Retinal pigment epithelial cell (primary cell): ENCODE measurements around the gene PKIG.
A peak's percentile ranks its signal among the peaks of the same experiment; 100 is the strongest.

ENCODE experiments used
- DNase-seq: peaks from one replicate; pipeline ENCODE4 v3.0.0-alpha.2; 2010; ENCODE audit warnings: low read depth
- H3K4me3 ChIP-seq: 2 replicates; pipeline ENCODE4 v1.5.1; 2011; ENCODE audit warnings: mild to moderate bottlenecking, low read length, control low read depth, moderate library complexity
- TF ChIP-seq, protein P1 (sequence below): conservative IDR thresholded peaks from 2 replicates; pipeline ENCODE4 v1.5.1; 2011; ENCODE audit warnings: low read depth, low read length, control low read depth, inconsistent platforms

PKIG gene

DNA sequence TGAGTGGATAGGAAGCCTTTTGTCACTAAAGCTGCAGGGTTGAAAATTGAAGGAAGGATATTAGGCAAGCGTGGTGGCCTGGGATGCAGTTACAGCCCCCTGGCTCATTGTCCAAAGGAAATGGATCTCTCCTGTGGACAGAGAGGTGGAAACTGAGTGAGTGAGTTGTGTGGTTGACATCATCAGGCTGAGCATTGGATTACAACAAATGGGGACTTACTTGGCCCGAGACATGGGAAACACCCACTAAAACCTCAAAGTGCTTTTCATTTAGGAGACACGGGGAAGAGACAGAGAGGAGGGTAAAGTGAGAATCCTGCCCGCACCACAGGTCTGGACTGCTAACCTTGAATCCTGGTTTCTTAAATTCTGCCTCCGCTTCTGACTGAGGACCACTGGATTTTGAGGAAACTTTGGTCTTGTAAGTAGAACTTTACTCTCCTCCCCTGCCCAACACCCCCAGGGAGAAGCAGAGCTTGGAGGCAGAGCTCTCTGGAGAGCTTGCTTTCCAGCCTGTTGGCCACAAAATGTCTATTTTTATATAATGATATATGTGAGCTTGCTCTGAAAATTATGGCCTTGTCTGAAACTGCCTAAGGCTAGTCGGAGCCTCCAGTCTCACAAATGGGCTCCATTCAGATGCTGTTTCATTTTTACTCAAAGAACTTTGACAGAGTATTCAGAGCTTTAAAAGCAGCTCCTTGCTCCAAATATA is at the start of gene PKIG:
TSS of gene PKIG (plus strand) at position 269 of the 715 bp plus-strand sequence. CDS start 31,978 bp downstream, outside the sequence.
- no peak for DNase-seq

DNA sequence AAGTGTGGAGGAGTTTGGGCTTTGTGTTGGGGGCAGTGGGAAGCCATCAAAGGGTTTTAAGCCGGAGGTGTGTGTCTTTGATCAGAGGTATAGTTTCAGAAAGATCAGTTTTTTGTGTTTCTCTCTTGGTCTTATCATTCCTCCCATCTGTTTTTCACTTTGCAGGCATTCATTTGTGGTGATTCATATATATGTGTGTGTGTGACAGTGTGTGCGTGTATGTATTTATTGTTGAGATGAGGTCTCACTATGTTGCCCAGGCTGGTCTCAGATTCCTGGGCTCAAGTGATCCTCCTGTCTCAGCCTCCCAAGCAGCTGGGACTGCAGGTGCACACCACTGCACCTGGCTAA is 49.4 kb upstream of the PKIG start:
- peak overlapping the region; percentile 77 for H3K4me3 ChIP-seq
- DNase-seq = no peak
- TF ChIP-seq, protein P1, sequence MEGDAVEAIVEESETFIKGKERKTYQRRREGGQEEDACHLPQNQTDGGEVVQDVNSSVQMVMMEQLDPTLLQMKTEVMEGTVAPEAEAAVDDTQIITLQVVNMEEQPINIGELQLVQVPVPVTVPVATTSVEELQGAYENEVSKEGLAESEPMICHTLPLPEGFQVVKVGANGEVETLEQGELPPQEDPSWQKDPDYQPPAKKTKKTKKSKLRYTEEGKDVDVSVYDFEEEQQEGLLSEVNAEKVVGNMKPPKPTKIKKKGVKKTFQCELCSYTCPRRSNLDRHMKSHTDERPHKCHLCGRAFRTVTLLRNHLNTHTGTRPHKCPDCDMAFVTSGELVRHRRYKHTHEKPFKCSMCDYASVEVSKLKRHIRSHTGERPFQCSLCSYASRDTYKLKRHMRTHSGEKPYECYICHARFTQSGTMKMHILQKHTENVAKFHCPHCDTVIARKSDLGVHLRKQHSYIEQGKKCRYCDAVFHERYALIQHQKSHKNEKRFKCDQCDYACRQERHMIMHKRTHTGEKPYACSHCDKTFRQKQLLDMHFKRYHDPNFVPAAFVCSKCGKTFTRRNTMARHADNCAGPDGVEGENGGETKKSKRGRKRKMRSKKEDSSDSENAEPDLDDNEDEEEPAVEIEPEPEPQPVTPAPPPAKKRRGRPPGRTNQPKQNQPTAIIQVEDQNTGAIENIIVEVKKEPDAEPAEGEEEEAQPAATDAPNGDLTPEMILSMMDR = no peak

More for the DNA sequence above, at the start of gene PKIG:
- TF ChIP-seq, protein P1 = no peak
- H3K4me3 ChIP-seq = peak within 1 kb of the TSS; percentile 17

DNA sequence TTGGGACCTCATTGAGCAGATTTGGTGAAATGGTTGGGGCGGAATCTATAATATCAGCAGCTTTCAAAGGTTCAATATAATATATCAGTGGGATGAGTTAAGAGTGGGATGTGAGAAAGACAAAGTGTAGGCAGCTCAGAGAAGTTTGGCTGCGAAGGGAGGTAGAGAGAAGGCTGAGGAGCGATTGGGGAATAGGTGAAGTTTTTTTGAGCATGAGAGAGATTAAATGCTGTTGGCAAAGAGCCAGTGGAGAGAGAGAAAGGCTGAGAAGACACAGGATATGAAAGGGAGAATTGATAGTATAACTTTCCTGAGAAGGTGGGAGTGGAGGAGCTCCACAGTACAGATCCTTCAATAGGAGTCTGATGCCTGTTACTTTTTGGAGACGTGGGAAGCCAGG is 48.5 kb upstream of the PKIG start:
- TF ChIP-seq, protein P1 = no peak
- no peak overlapping the region for H3K4me3 ChIP-seq
- DNase-seq = no peak

DNA sequence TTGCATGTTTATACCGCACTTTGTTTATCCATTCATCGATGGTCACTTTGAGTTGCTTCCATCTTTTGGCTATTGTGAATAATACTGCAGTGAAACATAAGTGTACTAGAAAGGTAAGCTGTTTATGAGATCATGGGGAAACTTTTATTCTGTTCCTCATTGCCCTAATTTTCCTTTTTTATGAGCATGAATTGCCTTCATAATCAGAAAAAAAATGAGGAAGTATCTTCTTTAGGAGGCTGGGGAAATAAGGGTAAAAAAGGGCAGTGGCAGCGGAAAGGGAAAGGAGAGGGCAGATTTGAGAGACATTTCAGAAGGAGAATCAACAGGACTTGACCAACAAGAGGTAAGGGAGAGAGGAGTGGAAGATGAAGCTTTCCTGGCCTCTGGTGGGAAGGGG is 46.2 kb upstream of the PKIG start:
- no peak for DNase-seq
- H3K4me3 ChIP-seq = no peak overlapping the region
- TF ChIP-seq, protein P1 = no peak

DNA sequence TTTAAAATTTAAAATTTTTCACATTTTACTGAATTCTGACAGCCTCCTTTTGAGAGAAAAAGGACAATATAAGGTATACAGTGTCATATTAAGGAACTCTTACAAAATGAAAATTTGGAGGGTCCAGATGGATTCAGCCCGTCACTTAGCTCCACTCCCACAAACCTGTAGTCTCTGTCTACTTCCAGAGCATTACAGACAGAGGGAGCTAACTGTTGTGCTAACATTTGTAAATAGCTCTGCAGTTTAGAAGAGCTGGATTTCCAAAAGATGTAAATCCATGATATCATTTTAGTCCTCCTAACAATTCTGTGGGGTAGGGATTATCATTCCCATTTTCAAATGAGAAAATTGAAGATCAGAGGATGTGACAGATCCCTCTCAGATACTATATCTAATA is 44.4 kb upstream of the PKIG start:
- TF ChIP-seq, protein P1 = peak; percentile 24
- H3K4me3 ChIP-seq = no peak overlapping the region

DNA sequence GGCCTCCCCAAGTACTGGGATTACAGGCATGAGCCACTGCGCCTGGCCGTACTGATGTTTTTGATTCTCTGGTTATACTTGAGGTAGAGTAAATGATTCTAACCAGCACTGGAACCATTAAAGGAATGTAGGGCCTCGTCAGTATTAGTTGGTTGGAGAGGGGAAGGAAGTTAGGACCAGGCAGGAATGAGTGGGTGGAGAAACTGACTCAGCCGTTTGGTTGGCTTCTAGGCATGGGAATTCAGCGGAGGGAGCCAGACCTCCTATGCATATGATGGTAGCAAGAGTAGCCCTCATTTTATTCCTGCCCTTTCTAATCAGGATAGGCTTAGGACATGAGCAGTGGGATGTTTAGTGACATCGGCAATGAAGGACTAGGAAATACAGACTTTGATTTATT is 41.5 kb upstream of the PKIG start:
- no peak overlapping the region for H3K4me3 ChIP-seq
- no peak for DNase-seq
- TF ChIP-seq, protein P1 = no peak

More for the DNA sequence above, 44.4 kb upstream of the PKIG start:
- DNase-seq = no peak

DNA sequence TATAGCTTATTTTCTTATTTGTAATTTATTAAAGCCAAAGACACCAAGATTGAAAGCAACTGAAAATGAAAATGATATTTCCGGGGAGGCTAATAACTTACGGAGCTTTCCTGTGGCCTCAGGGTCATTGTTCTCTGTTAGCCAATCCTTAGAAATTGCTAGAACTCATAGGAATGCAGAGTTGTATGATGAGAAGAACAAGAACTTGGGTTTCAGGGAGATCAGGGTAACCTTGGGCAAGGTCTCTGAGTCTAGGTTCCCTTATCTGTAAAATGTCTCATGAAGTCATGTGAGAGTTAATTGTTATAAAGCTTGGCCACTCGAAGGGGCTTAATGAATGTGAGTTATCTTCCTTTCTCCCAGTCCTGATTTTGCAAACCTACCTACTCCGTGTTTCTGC is 40.4 kb upstream of the PKIG start:
- TF ChIP-seq, protein P1 = no peak
- no peak for DNase-seq
- no peak overlapping the region for H3K4me3 ChIP-seq
